Measurements from ENCODE around the gene NDFIP1.

Gene NDFIP1

DNA sequence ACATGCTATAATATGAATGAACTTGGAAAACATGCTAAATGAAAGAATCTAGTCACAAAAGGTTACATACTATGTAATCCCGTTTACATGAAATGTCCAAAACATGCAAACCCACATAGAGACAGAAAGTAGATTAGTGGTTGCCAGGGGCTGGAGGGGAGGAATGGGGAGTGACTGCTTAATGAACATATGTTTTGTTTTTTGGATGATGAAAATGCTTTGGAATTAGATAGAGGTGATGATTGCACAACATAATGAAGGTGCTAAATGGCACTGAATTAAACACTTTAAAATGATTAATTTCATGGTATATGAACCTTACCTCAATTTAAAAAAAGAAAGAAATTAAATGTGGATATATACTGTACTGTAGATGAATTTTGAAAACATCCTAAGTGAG is 17.6 kb upstream of the NDFIP1 start:
- DNase-seq (ENCODE audit: low read depth in 1 of 2, low spot score in 1 of 2) = no peak

DNA sequence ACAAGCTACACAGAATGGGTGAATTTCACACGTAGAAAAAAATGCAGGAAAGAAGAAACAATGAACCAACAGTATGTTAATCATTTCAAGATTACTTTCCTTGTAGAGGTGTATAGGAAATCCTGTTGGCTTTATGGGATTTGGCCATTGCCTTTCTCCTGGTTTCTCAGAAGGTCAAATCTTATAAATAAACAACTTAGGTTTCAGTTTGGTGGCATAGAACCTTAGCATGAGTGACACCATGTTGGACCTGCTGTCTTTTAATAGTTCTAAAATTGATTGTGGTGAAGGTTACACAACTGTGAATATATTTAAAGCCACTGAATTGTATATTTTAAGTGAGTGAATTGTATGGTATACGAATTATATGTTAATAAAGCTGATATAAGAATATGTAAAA is 16.7 kb upstream of the NDFIP1 start:
- no peak for DNase-seq (ENCODE audit: low read depth in 1 of 2, low spot score in 1 of 2)

DNA sequence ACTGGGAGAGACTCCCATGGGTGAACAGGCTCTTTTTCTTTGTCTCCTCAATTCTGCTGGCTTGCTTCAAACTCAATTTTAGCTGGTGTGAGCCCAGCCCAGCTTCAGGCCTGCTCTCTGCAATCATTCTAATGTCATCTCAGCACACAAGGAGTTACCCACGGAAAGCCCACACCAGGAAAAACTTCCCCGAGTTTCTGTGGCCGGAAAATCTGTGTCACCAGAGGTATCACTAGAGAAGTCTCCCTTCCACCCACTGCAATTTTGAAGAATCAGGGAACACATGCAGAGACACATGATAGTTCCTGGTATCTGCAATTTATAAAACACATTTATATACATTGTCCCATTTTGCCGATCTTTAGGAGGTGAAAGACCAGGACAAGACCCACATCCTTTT is 13.5 kb upstream of the NDFIP1 start:
- DNase-seq (ENCODE audit: low read depth in 1 of 2, low spot score in 1 of 2) = peak; percentile 43 to 79

GRCh38 chr5:142095651-142096330 is 12.8 kb upstream of the NDFIP1 start:
- peak; percentile 49 to 83 for DNase-seq (ENCODE audit: low read depth in 1 of 2, low spot score in 1 of 2)

DNA sequence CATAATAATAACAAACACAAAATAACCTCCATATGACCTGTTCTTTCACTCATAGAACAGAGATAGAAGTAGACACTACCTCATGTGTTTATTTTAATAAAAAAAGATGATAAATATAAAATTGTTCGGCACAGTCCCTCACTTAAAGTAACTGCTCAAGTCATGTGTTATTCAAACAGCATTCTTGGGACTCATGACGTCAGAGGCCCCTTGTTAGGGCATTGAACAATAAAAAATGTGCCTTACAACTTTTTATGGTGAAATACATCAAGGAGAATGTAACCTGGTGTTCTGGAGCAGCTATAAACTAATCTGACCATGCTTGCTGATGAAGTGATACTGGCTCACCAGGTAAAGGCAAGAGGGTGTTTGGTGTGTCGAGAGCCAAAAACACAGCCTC is 12.2 kb upstream of the NDFIP1 start:
- no peak for DNase-seq (ENCODE audit: low read depth in 1 of 2, low spot score in 1 of 2)

DNA sequence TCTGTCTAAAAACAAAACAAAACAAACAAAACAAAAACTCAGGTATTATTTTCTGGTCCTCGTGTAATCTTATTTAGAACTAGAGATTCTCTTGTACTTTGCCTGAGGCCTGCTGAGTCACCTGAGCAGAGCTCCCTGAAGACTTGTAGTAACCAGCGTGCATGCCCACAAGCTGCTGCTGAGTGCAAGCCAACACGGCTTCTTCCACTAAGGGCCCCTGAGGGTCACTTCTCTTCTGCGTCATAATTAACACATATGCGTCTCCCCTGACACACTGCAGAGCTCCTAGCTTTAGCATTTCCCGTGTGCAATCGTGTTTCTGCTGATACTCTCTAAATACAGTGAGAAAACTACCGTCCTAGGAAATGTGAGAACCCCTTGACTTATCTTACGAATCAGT is 10.9 kb upstream of the NDFIP1 start:
- no peak for DNase-seq (ENCODE audit: low read depth in 1 of 2, low spot score in 1 of 2)

- DNase-seq (ENCODE audit: low read depth in 1 of 2, low spot score in 1 of 2) = no peak
Observed at GRCh38 chr5:142098275-142098674, 10.3 kb upstream of the NDFIP1 start.

- no peak for DNase-seq (ENCODE audit: low read depth in 1 of 2, low spot score in 1 of 2)
Observed at GRCh38 chr5:142098931-142099330, 9.6 kb upstream of the NDFIP1 start.

DNA sequence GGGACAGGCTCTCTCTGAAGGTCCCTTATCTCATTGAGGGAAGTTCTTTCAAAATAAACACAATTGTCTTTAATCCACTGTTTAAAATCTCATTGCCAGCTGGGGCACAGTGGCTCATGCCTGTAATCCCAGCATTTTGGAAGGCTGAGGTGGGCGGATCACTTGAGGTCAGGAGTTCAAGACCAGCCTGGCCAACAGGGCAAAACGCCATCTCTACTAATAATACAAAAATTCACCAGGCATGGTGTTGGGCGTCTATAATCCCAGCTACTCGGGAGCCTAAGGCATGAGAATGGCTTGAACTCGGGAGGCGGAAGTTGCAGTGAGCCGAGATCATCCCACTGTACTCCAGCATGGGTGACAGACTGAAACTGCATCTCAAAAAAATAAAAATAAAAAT is 8.3 kb upstream of the NDFIP1 start:
- DNase-seq (ENCODE audit: low read depth in 1 of 2, low spot score in 1 of 2) = no peak

- DNase-seq (ENCODE audit: low read depth in 1 of 2, low spot score in 1 of 2) = no peak
Observed at GRCh38 chr5:142102980-142103740, 5.4 kb upstream of the NDFIP1 start.

DNA sequence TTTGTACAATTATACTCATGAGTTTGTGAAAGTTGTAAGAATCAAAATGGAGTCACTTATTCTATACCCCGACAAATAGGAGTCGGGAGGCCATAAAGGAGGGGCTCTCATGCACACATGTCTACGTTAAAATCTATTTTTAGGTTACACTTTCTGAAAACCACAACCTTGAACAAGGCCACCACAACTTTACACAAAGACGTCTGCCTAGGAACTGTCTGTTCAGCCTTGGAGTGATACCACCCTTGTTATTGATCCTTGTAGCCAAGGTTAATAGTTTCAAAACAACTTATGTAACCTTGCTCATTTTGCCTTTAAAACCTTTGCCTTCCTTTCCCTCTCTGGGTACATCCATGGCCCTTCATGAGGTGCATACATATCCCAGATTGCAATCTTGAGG is 4.1 kb upstream of the NDFIP1 start:
- DNase-seq (ENCODE audit: low read depth in 1 of 2, low spot score in 1 of 2) = no peak

- no peak for DNase-seq (ENCODE audit: low read depth in 1 of 2, low spot score in 1 of 2)
Observed at GRCh38 chr5:142106061-142106460, 2.5 kb upstream of the NDFIP1 start.

- DNase-seq (ENCODE audit: low read depth in 1 of 2, low spot score in 1 of 2) = no peak
Observed at GRCh38 chr5:142107036-142107735, 1.4 kb upstream of the NDFIP1 start.

GRCh38 chr5:142107736-142108431 is 695 bp upstream of the NDFIP1 start:
- no peak for DNase-seq (ENCODE audit: low read depth in 1 of 2, low spot score in 1 of 2)

GRCh38 chr5:142109331-142110045 is 909 bp downstream of the NDFIP1 start:
- DNase-seq (ENCODE audit: low read depth in 1 of 2, low spot score in 1 of 2) = peak in 1 of 2 donors; percentile 72

GRCh38 chr5:142110046-142110531 is 1.5 kb downstream of the NDFIP1 start:
- DNase-seq (ENCODE audit: low read depth in 1 of 2, low spot score in 1 of 2) = no peak

DNA sequence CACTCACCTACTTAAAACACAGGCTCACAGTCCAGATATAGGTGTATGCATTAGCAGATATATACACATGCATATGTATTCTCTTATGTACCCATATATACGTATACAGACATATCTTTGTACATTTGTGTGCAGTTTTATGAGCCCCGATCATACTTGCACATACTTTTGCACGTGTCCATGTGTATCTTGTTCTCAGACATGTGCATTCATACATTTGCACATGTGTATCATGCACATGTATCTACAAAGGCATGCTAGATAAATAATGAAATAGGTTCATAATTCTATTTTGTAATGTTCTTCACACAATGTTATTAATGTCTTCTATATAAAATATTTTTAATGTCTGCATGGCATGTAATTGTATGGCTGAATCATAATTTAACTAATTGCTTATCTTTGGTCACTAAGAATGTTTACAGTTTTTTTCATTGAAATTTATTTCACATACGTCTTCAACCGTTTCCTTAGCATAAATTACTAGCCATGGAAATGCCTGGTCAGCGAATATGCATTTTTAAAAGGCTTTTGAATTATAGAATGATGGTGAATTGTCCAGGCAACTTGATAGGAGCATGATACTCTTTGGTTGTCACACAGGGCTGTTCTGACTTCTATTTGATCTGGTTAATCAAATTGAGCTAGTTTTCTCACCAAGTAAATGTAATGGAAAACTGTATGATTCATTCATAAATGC is 2.6 kb downstream of the NDFIP1 start:
- DNase-seq (ENCODE audit: low read depth in 1 of 2, low spot score in 1 of 2) = no peak

DNA sequence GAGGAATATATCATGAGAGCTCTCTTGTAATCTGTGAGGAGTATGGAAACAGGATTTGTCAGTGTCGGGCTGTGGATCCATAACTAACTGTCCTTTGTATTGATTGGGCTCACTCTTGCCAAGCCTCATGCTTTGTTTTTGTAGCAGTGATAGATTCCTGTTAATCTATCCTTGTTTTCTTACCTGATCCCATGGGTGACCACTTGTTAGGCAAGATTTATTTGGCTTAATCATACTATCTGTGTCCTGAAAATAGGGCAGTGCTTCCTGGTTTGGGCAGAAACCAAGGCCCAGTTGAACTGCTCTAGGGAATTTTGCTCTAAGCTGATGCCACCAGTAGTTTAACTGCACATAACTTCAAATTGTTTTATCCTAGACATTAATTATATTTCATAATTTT is 6.1 kb downstream of the NDFIP1 start:
- DNase-seq (ENCODE audit: low read depth in 1 of 2, low spot score in 1 of 2) = no peak

- DNase-seq (ENCODE audit: low read depth in 1 of 2, low spot score in 1 of 2) = no peak
Observed at GRCh38 chr5:142115937-142116614, 7.5 kb downstream of the NDFIP1 start.
